KMS-11 (cell line): ENCODE measurements around the gene TMEM163.

Source experiments
- H2AFZ ChIP-seq: fragments of 200-600 bp; sonication (generic); 2 replicates; pipeline ENCODE4 v1.6.1; 2016; ENCODE audit warnings: antibody characterized with exemption, mixed run types, low read depth
- H3K27ac ChIP-seq: fragments of 200-600 bp; sonication (generic); 2 replicates; pipeline ENCODE4 v1.6.1; 2016; ENCODE audit warnings: mild to moderate bottlenecking, mixed run types
- H3K27me3 ChIP-seq: fragments of 200-600 bp; sonication (generic); 2 replicates; pipeline ENCODE4 v1.6.1; 2017; ENCODE audit warnings: mild to moderate bottlenecking, low read depth, mixed run types, moderate library complexity; ENCODE audit not compliant: insufficient read depth
- H3K36me3 ChIP-seq: fragments of 200-600 bp; sonication (generic); 2 replicates; pipeline ENCODE4 v1.6.1; 2017; ENCODE audit warnings: mild to moderate bottlenecking, mixed run types; ENCODE audit not compliant: insufficient read depth
- H3K4me1 ChIP-seq: fragments of 200-600 bp; sonication (generic); 2 replicates; pipeline ENCODE4 v1.6.1; 2016; ENCODE audit warnings: mild to moderate bottlenecking, low read depth, mixed run types; ENCODE audit not compliant: poor library complexity, severe bottlenecking
- H3K4me2 ChIP-seq: fragments of 200-600 bp; sonication (generic); 2 replicates; pipeline ENCODE4 v1.7.0; 2016; ENCODE audit warnings: mild to moderate bottlenecking, mixed run types
- H3K4me3 ChIP-seq: fragments of 200-600 bp; sonication (generic); IDR thresholded peaks from 2 replicates; pipeline ENCODE4 v1.6.1; 2017; ENCODE audit warnings: low read depth, low read length, mixed read lengths; ENCODE audit not compliant: insufficient read depth
- H3K79me2 ChIP-seq: fragments of 200-600 bp; sonication (generic); 2 replicates; pipeline ENCODE4 v1.6.1; 2016; ENCODE audit warnings: low read depth, mixed run types; ENCODE audit not compliant: insufficient read depth
- H3K9ac ChIP-seq: fragments of 200-600 bp; sonication (generic); 2 replicates; pipeline ENCODE4 v1.6.1; 2016; ENCODE audit warnings: mild to moderate bottlenecking, mixed run types
- H4K20me1 ChIP-seq: fragments of 200-600 bp; sonication (generic); 2 replicates; pipeline ENCODE4 v1.6.1; 2016; ENCODE audit warnings: mild to moderate bottlenecking, mixed run types; ENCODE audit not compliant: insufficient read depth
- CTCF ChIP-seq: fragments of 200-600 bp; sonication (generic); conservative IDR thresholded peaks from 2 replicates; pipeline ENCODE4 v1.6.1; 2017; ENCODE audit warnings: low read depth, mild to moderate bottlenecking, antibody characterized with exemption, low read length, moderate library complexity, mixed read lengths

Gene TMEM163

DNA sequence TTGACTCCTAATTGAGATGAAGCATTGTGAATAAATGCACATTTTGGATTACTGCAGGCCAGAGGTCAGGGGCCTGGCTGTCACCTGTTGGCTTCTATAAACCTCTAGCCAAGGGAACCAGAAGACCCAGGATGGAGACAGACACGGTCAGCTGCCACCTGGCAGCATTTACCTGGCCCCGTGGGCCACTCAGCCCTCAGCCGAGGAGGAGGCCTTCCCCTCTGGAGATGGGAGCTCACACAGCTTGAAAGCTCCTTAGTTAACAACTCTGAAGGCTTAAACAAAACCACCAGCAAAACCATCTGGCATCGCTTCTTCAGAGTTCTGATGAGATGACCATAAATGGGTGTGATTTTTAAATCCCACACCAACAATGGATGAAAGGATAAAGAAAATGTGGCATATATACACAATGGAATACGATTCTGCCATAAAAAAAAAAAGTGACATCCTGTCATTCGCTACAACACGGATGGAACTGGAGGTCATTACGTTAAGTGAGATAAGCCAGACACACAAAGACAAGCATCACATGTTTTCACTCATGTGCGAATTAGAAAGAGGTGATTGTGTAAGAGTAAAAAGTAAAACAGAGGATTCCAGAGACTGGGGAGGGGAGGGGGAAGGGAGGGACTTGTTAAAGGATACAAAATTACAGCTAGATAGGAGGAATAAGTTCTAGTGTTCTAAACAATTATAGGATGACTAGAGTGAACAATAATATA, 218.4 kb downstream of the TMEM163 start:
- TF ChIP-seq CTCF, result no peak
- H3K4me3 ChIP-seq, result no peak overlapping the region

GRCh38 chr2:134499307-134499926, 219.4 kb downstream of the TMEM163 start:
- H2AFZ ChIP-seq, result no peak overlapping the region
- TF ChIP-seq CTCF, result no peak
- H3K4me3 ChIP-seq, result no peak overlapping the region
- H3K27me3 ChIP-seq, result no peaks in the 10 kb centered on the region
- no peaks in the 10 kb centered on the region for H3K36me3 ChIP-seq
- no peaks in the 10 kb centered on the region for H3K79me2 ChIP-seq
- H3K4me1 ChIP-seq, result no peaks in the 10 kb centered on the region
- H3K4me2 ChIP-seq, result no peak overlapping the region
- H3K9ac ChIP-seq, result no peak overlapping the region
- H3K27ac ChIP-seq, result no peak overlapping the region
- H4K20me1 ChIP-seq, result no peaks in the 10 kb centered on the region

More for the DNA sequence above, 218.4 kb downstream of the TMEM163 start:
- Histone ChIP-seq H3K4me2 (no peak overlapping the region), H3K4me1 (no peaks in the 10 kb centered on the region), H2AFZ (no peak overlapping the region), H3K9ac (no peak overlapping the region), H3K79me2 (no peaks in the 10 kb centered on the region), H3K27me3 (no peaks in the 10 kb centered on the region), H3K36me3 (no peaks in the 10 kb centered on the region), H3K27ac (no peak overlapping the region), H4K20me1 (no peaks in the 10 kb centered on the region)

- H3K27me3 ChIP-seq, result no peaks in the 10 kb centered on the region
- no peak overlapping the region for H3K27ac ChIP-seq
- no peaks in the 10 kb centered on the region for H3K4me1 ChIP-seq
- no peak overlapping the region for H2AFZ ChIP-seq
- H3K4me3 ChIP-seq, result no peak overlapping the region
- no peak overlapping the region for H3K4me2 ChIP-seq
- TF ChIP-seq CTCF, result no peak
- no peaks in the 10 kb centered on the region for H3K36me3 ChIP-seq
- H3K79me2 ChIP-seq, result no peaks in the 10 kb centered on the region
- no peaks in the 10 kb centered on the region for H4K20me1 ChIP-seq
- no peak overlapping the region for H3K9ac ChIP-seq
Measured at GRCh38 chr2:134498654-134499053, 220.1 kb downstream of the TMEM163 start.

GRCh38 chr2:134493797-134494196, 225.0 kb downstream of the TMEM163 start:
- Histone ChIP-seq H3K27me3 (no peaks in the 10 kb centered on the region), H4K20me1 (no peaks in the 10 kb centered on the region), H3K4me1 (no peaks in the 10 kb centered on the region), H3K27ac (no peak overlapping the region), H3K36me3 (no peaks in the 10 kb centered on the region), H3K79me2 (no peaks in the 10 kb centered on the region), H3K4me3 (no peak overlapping the region), H3K4me2 (no peak overlapping the region), H2AFZ (no peak overlapping the region), H3K9ac (no peak overlapping the region)
- TF ChIP-seq CTCF, result no peak
